SK-N-SH (cell line): ENCODE measurements around the gene WIPI1. TPM values are rescaled to one million over a fixed set of nuclear protein-coding genes. Genes with fewer than 3 reads are reported as not detected.
"Not testable (repeated sequence)": the region's sequence is repeated elsewhere in the genome, so short reads cannot be mapped to it uniquely, and the experiment has no call there.

ENCODE experiments used
- CTCF ChIA-PET: fragments of 300-600, 350-600 bp; formaldehyde crosslinking; extraction: SDS; loops from one replicate; lab custom pipeline; 2021; lab: Yijun Ruan, JAX
- POLR2A ChIA-PET: fragments of 350-600 bp; sonication (Branson Sonifier 250); formaldehyde crosslinking; extraction: SDS; loops from one replicate; lab custom pipeline; 2020; ENCODE audit warnings: antibody characterized with exemption, inconsistent platforms; lab: Yijun Ruan, JAX
- DNase-seq: peaks from one replicate; pipeline ENCODE4 v3.0.0; 2012
- H2AFZ ChIP-seq: fragments of 200-600 bp; sonication (generic); 2 replicates; pipeline ENCODE4 v1.8.1; 2016; ENCODE audit warnings: antibody characterized with exemption, mild to moderate bottlenecking, low read depth
- H3F3A ChIP-seq: fragments of 200-600 bp; sonication (generic); replicated peaks from 2 replicates; pipeline ENCODE3; 2016; ENCODE audit warnings: antibody characterized with exemption, mild to moderate bottlenecking; ENCODE audit not compliant: insufficient read depth
- H3K27ac ChIP-seq, 2 experiments: fragments of 200-500 bp in 1 of 2; fragments of 200-600 bp in 1 of 2; sonication (Bioruptor generic) in 1 of 2; sonication (generic), shearing (Covaris generic) in 1 of 2; 2 replicates each; pipeline versions ENCODE4 v1.5.1 to v1.6.1; 2014 to 2016; ENCODE audit warnings: low read depth in 2 of 2, inconsistent platforms in 1 of 2, low read length in 1 of 2, mild to moderate bottlenecking in 1 of 2, mixed read lengths in 1 of 2
- H3K27me3 ChIP-seq: fragments of 200-600 bp; sonication (generic), shearing (Covaris generic); 2 replicates; pipeline ENCODE4 v1.6.1; 2016; ENCODE audit warnings: mixed run types; ENCODE audit not compliant: insufficient read depth
- H3K36me3 ChIP-seq, 2 experiments: fragments of 200-500 bp in 1 of 2; fragments of 200-600 bp in 1 of 2; sonication (Bioruptor generic) in 1 of 2; sonication (generic) in 1 of 2; replicated peaks in 1 of 2; 2 replicates each; pipeline versions ENCODE3 to v1.5.1; 2014 to 2016; ENCODE audit warnings: low read length in 1 of 2, mild to moderate bottlenecking in 1 of 2; ENCODE audit not compliant: insufficient read depth in 2 of 2, control insufficient read depth in 1 of 2
- H3K4me1 ChIP-seq, 2 experiments: fragments of 200-500 bp in 1 of 2; fragments of 200-600 bp in 1 of 2; sonication (Bioruptor generic) in 1 of 2; sonication (generic), shearing (Covaris generic) in 1 of 2; 2 replicates each; pipeline versions ENCODE4 v1.5.1 to v1.6.1; 2014 to 2016; ENCODE audit warnings: low read depth in 1 of 2, low read length in 1 of 2, mixed run types in 1 of 2; ENCODE audit not compliant: insufficient read depth in 2 of 2, control insufficient read depth in 1 of 2
- H3K4me2 ChIP-seq: fragments of 200-600 bp; sonication (generic), shearing (Covaris generic); 2 replicates; pipeline ENCODE4 v1.6.1; 2017; ENCODE audit warnings: mixed run types
- H3K4me3 ChIP-seq, 2 experiments: fragments of 200-500 bp in 1 of 2; fragments of 200-600 bp in 1 of 2; sonication (Bioruptor generic) in 1 of 2; sonication (generic), shearing (Covaris generic) in 1 of 2; 2 replicates each; pipeline versions ENCODE4 v1.5.1 to v1.8.1; 2014 to 2016; ENCODE audit warnings: low read depth in 2 of 2, inconsistent platforms in 1 of 2, low read length in 1 of 2, mild to moderate bottlenecking in 1 of 2, mixed read lengths in 1 of 2, moderate library complexity in 1 of 2
- H3K79me2 ChIP-seq: fragments of 200-600 bp; sonication (generic); 2 replicates; pipeline ENCODE4 v1.8.1; 2017; ENCODE audit warnings: mild to moderate bottlenecking; ENCODE audit not compliant: insufficient read depth
- H3K9ac ChIP-seq: fragments of 200-600 bp; sonication (generic); 2 replicates; pipeline ENCODE4 v1.6.1; 2017; ENCODE audit warnings: mixed run types
- H3K9me2 ChIP-seq: fragments of 200-600 bp; sonication (generic); 2 replicates; pipeline ENCODE4 v1.6.1; 2017; ENCODE audit warnings: mixed run types
- H3K9me3 ChIP-seq: fragments of 200-600 bp; sonication (generic); 2 replicates; pipeline ENCODE4 v1.6.1; 2017; ENCODE audit warnings: mixed run types, mild to moderate bottlenecking, moderate library complexity
- H4K20me1 ChIP-seq: fragments of 200-600 bp; sonication (generic); 2 replicates; pipeline ENCODE4 v1.6.1; 2017; ENCODE audit warnings: mild to moderate bottlenecking, mixed run types; ENCODE audit not compliant: insufficient read depth
- CHD2 ChIP-seq: fragments of 150-350 bp; IDR thresholded peaks from 2 replicates; pipeline ENCODE4 v1.6.1; 2018; ENCODE audit warnings: low read length; ENCODE audit not compliant: partially characterized antibody
- EP300 ChIP-seq, 2 experiments: IDR thresholded peaks; 2 replicates each; pipeline versions ENCODE4 v1.4.0 to v1.6.1; 2012; ENCODE audit warnings: borderline replicate concordance in 1 of 2, low read depth in 1 of 2, low read length in 1 of 2
- EZH2phosphoT487 ChIP-seq: fragments of 200-600 bp; sonication (generic); IDR thresholded peaks from 2 replicates; pipeline ENCODE4 v1.6.1; 2017; ENCODE audit warnings: low read depth, mixed run types, mild to moderate bottlenecking, antibody characterized with exemption, moderate library complexity, borderline replicate concordance
- FOSL2 ChIP-seq: IDR thresholded peaks from 2 replicates; pipeline ENCODE4 v1.4.0; 2012; ENCODE audit warnings: low read depth, mild to moderate bottlenecking, moderate library complexity, borderline replicate concordance
- FOXM1 ChIP-seq: IDR thresholded peaks from 2 replicates; pipeline ENCODE4 v1.4.0; 2012; ENCODE audit warnings: low read depth, mild to moderate bottlenecking
- GABPA ChIP-seq: IDR thresholded peaks from 2 replicates; pipeline ENCODE4 v1.4.0; 2012; ENCODE audit warnings: low read depth, mild to moderate bottlenecking
- MXI1 ChIP-seq: IDR thresholded peaks from 2 replicates; pipeline ENCODE4 v1.6.1; 2012; ENCODE audit warnings: mild to moderate bottlenecking, low read depth, low read length, improper control_type of control experiment
- NFIC ChIP-seq: IDR thresholded peaks from 2 replicates; pipeline ENCODE4 v1.4.0; 2012; ENCODE audit warnings: borderline replicate concordance
- POLR2AphosphoS5 ChIP-seq: IDR thresholded peaks from 2 replicates; pipeline ENCODE4 v1.6.1; 2012; ENCODE audit warnings: low read depth, low read length
- RAD21 ChIP-seq: IDR thresholded peaks from 2 replicates; pipeline ENCODE4 v1.6.1; 2012; ENCODE audit warnings: mild to moderate bottlenecking, low read length
- RCOR1 ChIP-seq: fragments of 150-350 bp; IDR thresholded peaks from 2 replicates; pipeline ENCODE4 v1.6.1; 2017; ENCODE audit warnings: antibody characterized with exemption, low read length
- RFX5 ChIP-seq: IDR thresholded peaks from 2 replicates; pipeline ENCODE4 v1.6.1; 2012; ENCODE audit warnings: mild to moderate bottlenecking, improper control_type of control experiment, low read length
- SMC3 ChIP-seq: IDR thresholded peaks from 2 replicates; pipeline ENCODE4 v1.6.1; 2012; ENCODE audit warnings: low read depth, low read length, improper control_type of control experiment
- TAF1 ChIP-seq: IDR thresholded peaks from 2 replicates; pipeline ENCODE4 v1.6.1; 2012; ENCODE audit warnings: low read depth, mild to moderate bottlenecking, low read length, moderate library complexity, borderline replicate concordance
- TEAD4 ChIP-seq: IDR thresholded peaks from 2 replicates; pipeline ENCODE4 v1.4.0; 2012; ENCODE audit warnings: mild to moderate bottlenecking, borderline replicate concordance; ENCODE audit not compliant: insufficient read depth
- YY1 ChIP-seq: IDR thresholded peaks from 2 replicates; pipeline ENCODE4 v1.4.0; 2012; ENCODE audit warnings: low read depth, mild to moderate bottlenecking
- WGBS: methylation state at CpG from one replicate; pipeline ENCODE4 v1.1.6; 2017; ENCODE audit warnings: low lambda C conversion rate; 5-methylcytosine and 5-hydroxymethylcytosine counted together
- polyA plus RNA-seq, 3 experiments: library from polyadenylated mRNA; depleted of rRNA; stranded (reverse); fragments of >200 nt; gene quantifications; 2 replicates each; pipeline ENCODE4 v1.2.3, GENCODE V29; 2012
- TF ChIP-seq, protein P1 (sequence below): fragments of 200-600 bp; sonication (generic); IDR thresholded peaks from 2 replicates; pipeline ENCODE4 v1.6.1; 2017; ENCODE audit warnings: antibody characterized with exemption, mild to moderate bottlenecking, moderate library complexity
- TF ChIP-seq, protein P2 (sequence below): IDR thresholded peaks from 2 replicates; pipeline ENCODE4 v1.6.1; 2012; ENCODE audit warnings: mild to moderate bottlenecking, low read depth, low read length, moderate library complexity
- TF ChIP-seq, protein P3 (sequence below): IDR thresholded peaks from 2 replicates; pipeline ENCODE4 v1.4.0; 2012; ENCODE audit warnings: low read depth, borderline replicate concordance

The WIPI1 gene
- polyA plus RNA-seq, 1 of the 3 experiments (the other 2 are of a cell fraction) = 52.7 TPM

DNA sequence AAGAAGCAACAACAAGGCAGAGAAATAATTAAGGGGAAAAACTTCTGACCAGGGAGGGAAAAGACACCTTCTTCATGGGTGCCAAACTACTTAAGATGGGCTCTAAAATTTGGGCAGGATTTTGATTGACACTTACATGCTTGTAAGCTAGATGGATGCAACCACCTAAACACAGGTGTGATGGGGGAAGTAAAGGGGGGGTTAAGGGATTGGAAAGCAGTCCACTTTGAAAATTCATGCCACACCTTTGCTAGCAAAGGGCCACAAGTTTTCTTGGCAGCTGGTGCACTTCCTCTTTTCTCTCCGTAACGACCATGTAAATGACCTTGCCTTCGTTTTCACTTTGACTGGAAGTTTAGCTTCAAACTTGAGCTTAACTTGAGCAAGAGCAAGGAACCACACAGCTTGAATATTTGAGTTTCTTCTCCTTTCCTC lies 40.6 kb upstream of the WIPI1 start (continued):
- TF ChIP-seq, protein P1, sequence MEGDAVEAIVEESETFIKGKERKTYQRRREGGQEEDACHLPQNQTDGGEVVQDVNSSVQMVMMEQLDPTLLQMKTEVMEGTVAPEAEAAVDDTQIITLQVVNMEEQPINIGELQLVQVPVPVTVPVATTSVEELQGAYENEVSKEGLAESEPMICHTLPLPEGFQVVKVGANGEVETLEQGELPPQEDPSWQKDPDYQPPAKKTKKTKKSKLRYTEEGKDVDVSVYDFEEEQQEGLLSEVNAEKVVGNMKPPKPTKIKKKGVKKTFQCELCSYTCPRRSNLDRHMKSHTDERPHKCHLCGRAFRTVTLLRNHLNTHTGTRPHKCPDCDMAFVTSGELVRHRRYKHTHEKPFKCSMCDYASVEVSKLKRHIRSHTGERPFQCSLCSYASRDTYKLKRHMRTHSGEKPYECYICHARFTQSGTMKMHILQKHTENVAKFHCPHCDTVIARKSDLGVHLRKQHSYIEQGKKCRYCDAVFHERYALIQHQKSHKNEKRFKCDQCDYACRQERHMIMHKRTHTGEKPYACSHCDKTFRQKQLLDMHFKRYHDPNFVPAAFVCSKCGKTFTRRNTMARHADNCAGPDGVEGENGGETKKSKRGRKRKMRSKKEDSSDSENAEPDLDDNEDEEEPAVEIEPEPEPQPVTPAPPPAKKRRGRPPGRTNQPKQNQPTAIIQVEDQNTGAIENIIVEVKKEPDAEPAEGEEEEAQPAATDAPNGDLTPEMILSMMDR = no peak
- TF ChIP-seq CHD2 (no peak), TAF1 (no peak), FOSL2 (no peak)

DNA sequence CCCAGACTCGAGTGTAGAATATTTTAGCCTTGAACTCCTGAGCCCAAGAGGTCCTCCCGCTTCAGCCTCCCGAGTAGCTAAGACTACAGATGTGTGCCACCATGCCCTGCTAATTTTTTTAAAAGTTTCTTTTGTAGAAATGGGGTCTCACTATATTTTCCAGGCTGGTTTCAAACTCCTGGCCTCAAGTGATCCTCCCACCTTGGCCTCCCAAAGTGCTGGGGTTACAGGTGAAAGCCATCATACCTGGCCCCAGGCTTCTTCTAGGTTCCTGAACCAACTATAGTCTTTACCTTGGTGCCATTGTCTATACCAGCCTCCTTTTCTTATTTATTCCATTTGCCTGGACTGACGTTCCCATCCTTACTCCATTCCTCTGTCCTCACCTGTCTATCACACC lies 37.8 kb upstream of the WIPI1 start:
- Histone ChIP-seq H3F3A (peaks cover 9% of the 10 kb centered on the region), H3K79me2 (no peaks in the 10 kb centered on the region), H2AFZ (no peak overlapping the region), H3K4me2 (no peak overlapping the region), H3K27ac (no peak overlapping the region), H3K9me2 (no peaks in the 10 kb centered on the region), H3K4me1 (peaks cover 0 to 9% of the 10 kb centered on the region in 2 experiments; a peak in 1 of 4 replicates), H3K9ac (no peak overlapping the region), H3K27me3 (0 out of 2 replicates have a peak, but pooled peaks cover 4% of the 10 kb centered on the region), H3K36me3 (no peaks in the 10 kb centered on the region), H4K20me1 (no peaks in the 10 kb centered on the region), H3K9me3 (no peaks in the 10 kb centered on the region), H3K4me3 (no peak overlapping the region)
- ChIA-PET POLR2A (interaction anchor here (1.0 kb wide), 1 partner anchor 17 kb away, joined by 3 read pairs; the partner anchor contains the start of gene PRKAR1A), CTCF (interaction anchor here (0.6 to 1.0 kb wide), 2 partner anchors 9 to 385 kb away, joined by 3 read pairs; no protein-coding TSS in a partner anchor)
- 66% methylated on average over 4 of the region's 4 CpGs for WGBS
- no peak for DNase-seq
- no peak for TF ChIP-seq POLR2AphosphoS5
- TF ChIP-seq EP300 (IDR thresholded peaks at IDR 0.05; ENCODE audit: borderline replicate concordance in 1 of 2, low read depth in 1 of 2, low read length in 1 of 2) = no peak
- no peak for TF ChIP-seq TEAD4
- no peak for TF ChIP-seq GABPA
- TF ChIP-seq NFIC = no peak
- TF ChIP-seq MXI1 = no peak
- TF ChIP-seq RAD21 = no peak
- TF ChIP-seq FOXM1 = no peak
- TF ChIP-seq, protein P2, sequence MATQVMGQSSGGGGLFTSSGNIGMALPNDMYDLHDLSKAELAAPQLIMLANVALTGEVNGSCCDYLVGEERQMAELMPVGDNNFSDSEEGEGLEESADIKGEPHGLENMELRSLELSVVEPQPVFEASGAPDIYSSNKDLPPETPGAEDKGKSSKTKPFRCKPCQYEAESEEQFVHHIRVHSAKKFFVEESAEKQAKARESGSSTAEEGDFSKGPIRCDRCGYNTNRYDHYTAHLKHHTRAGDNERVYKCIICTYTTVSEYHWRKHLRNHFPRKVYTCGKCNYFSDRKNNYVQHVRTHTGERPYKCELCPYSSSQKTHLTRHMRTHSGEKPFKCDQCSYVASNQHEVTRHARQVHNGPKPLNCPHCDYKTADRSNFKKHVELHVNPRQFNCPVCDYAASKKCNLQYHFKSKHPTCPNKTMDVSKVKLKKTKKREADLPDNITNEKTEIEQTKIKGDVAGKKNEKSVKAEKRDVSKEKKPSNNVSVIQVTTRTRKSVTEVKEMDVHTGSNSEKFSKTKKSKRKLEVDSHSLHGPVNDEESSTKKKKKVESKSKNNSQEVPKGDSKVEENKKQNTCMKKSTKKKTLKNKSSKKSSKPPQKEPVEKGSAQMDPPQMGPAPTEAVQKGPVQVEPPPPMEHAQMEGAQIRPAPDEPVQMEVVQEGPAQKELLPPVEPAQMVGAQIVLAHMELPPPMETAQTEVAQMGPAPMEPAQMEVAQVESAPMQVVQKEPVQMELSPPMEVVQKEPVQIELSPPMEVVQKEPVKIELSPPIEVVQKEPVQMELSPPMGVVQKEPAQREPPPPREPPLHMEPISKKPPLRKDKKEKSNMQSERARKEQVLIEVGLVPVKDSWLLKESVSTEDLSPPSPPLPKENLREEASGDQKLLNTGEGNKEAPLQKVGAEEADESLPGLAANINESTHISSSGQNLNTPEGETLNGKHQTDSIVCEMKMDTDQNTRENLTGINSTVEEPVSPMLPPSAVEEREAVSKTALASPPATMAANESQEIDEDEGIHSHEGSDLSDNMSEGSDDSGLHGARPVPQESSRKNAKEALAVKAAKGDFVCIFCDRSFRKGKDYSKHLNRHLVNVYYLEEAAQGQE = no peak
- no peak for TF ChIP-seq FOSL2
- no peak for TF ChIP-seq TAF1
- no peak for TF ChIP-seq RFX5
- no peak for TF ChIP-seq YY1
- no peak for TF ChIP-seq SMC3
- TF ChIP-seq, protein P3, sequence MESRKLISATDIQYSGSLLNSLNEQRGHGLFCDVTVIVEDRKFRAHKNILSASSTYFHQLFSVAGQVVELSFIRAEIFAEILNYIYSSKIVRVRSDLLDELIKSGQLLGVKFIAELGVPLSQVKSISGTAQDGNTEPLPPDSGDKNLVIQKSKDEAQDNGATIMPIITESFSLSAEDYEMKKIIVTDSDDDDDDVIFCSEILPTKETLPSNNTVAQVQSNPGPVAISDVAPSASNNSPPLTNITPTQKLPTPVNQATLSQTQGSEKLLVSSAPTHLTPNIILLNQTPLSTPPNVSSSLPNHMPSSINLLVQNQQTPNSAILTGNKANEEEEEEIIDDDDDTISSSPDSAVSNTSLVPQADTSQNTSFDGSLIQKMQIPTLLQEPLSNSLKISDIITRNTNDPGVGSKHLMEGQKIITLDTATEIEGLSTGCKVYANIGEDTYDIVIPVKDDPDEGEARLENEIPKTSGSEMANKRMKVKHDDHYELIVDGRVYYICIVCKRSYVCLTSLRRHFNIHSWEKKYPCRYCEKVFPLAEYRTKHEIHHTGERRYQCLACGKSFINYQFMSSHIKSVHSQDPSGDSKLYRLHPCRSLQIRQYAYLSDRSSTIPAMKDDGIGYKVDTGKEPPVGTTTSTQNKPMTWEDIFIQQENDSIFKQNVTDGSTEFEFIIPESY = no peak
- no peak for TF ChIP-seq EZH2phosphoT487
- no peak for TF ChIP-seq RCOR1

DNA sequence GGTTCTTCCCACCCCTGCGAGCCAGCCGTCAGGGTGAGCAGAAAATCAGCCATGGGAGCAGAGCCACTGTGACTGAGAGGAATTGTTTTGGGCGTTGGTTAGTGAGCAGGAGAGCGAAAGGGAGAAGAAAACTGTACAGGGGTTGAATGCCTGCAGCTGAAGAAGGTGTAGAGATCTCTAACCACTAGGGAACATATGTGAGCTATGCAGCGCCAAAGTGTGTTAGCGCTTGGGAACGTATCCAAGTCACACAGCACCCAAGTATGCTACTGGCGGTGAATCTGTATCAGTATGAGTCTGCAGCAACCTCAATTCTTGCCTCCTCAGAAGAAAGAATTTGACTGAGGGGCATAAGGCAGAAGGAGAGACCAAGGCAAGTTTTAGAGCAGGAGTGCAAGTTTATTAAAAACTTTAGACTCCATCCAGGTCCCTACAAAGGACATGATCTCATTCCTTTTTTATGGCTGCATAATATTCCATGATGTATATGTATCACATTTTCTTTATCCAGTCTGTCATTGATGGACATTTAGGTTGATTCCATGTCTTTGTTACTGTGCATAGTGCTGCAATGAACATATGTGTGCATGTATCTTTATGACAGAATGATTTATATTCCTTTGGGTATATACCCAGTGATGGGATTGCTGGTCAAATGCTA lies 35.2 kb upstream of the WIPI1 start:
- POLR2A ChIA-PET, H3K9me2 ChIP-seq: not testable (repeated sequence)
- CTCF ChIA-PET = interaction anchor here (0.9 to 1.4 kb wide), 2 partner anchors 27 to 228 kb away, joined by 3 to 7 read pairs; no protein-coding TSS in a partner anchor

More for the DNA sequence above, 35.2 kb upstream of the WIPI1 start:
- H3K4me1 ChIP-seq, H3K9ac ChIP-seq, H3K27me3 ChIP-seq, H3F3A ChIP-seq, H3K79me2 ChIP-seq, DNase-seq, H3K4me2 ChIP-seq, H3K9me3 ChIP-seq, H3K36me3 ChIP-seq, H3K27ac ChIP-seq, H4K20me1 ChIP-seq, H2AFZ ChIP-seq, H3K4me3 ChIP-seq: not testable (repeated sequence)
- WGBS = 73% methylated on average over 8 of the region's 8 CpGs
